LNCaP clone FGC (cell line): ENCODE results near the gene HIF3A.

ENCODE experiments used
- DNase-seq: peaks from one replicate; pipeline ENCODE4 v3.0.0-alpha.2; 2011; ENCODE audit warnings: low read depth
- H3K4me3 ChIP-seq: 2 replicates; pipeline ENCODE4 v1.5.1; 2011; ENCODE audit warnings: mild to moderate bottlenecking, low read depth, low read length, control low read depth
- CTCF ChIP-seq: IDR thresholded peaks from 2 replicates; pipeline ENCODE4 v1.5.1; 2012; ENCODE audit warnings: mild to moderate bottlenecking; ENCODE audit not compliant: control insufficient read depth, insufficient read depth; ENCODE audit errors: extremely low read depth

Gene HIF3A

DNA sequence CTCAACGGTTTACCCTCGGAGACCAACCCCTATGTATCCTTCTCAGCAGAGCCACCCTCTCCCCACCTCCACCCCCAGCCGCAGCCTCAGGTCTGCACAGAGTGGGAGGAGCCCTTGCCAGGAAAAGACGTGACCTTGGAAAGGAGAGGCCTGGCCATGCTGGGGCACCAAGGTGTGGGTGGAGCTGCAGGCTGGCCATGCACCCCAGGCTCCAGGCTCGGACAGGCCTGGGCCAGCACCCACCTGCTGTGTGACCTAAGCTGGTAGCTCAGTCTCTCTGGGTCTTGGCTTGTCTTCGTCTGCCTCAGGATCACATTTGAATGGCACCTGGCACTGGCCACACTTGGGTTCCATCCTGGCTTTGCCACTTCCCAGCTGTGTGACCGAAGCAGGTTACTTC, 87.0 kb downstream of the HIF3A start:
- no peak for TF ChIP-seq CTCF
- H3K4me3 ChIP-seq = no peak overlapping the region
- DNase-seq = no peak

DNA sequence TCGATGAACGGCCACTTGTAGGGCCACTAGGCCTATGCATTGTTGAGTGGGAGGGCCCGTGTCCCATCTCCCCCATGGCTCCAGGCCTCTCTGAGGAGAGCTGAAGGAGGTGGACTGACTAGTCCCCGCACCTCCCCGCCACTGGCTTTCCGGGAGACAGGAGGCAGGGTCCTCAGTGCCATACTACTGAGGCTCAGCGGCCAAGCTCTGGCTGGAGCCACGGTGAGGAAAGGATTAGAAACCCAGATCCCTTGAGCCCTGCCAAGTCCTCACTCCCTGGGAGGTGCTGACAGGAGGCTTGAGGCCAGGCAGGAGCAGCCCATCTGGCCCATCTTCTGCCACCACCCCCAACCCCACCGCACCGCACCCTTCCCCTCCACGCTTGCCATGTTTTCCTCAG, 87.6 kb downstream of the HIF3A start:
- no peak for TF ChIP-seq CTCF
- no peak overlapping the region for H3K4me3 ChIP-seq
- no peak for DNase-seq

- no peak for TF ChIP-seq CTCF
- DNase-seq = no peak
- no peak overlapping the region for H3K4me3 ChIP-seq
Observed at GRCh38 chr19:46385636-46386035, 88.8 kb downstream of the HIF3A start.

DNA sequence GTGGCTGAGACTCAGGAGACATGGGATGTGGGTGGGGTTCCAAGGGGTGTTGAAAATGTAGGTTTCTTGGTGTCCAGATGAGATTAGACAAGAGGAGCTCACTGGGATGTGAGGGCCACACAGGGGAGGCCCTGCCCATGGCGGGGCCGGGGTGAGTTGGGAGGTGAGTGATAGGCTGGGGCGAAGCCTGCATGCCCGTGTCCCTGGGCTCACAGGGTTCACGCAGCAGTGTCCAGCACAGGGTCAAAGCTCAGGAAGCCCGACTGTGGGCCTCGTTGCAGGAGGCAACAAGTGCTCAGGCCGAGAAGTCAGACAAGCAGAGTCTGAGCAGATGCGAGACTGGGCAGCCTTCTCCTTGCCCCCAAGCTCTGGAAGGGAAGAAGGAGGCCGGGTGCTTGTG, 89.3 kb downstream of the HIF3A start:
- TF ChIP-seq CTCF = no peak
- no peak overlapping the region for H3K4me3 ChIP-seq
- no peak for DNase-seq

DNA sequence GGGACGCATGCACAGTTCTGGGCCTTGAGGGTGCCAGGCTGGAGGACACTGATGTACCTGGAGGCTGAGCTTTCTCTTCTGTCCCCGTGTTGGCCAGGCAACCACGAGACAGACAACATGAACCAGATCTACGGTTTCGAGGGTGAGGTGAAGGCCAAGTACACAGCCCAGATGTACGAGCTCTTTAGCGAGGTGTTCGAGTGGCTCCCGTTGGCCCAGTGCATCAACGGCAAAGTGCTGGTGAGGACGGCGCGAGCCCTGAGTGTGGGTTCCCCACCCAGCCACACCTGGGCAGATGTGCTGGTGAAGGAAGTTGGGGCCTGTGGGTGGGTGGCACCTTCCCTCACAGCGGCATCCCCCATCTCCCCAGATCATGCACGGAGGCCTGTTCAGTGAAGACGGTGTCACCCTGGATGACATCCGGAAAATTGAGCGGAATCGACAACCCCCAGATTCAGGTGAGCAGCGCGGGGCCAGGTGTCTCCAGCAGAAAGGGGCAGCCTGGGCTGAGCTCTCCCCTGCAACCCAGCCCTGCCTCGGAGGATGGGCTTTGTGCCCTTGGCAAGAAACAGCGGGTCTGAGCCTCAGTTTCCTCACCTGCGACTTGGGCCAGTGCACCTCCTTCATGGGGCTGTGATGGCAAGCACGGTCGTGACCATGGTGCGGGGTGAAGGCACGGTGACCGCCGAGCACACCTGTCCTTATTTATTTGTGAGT, 90.3 kb downstream of the HIF3A start:
- TF ChIP-seq CTCF = no peak
- DNase-seq = no peak
- H3K4me3 ChIP-seq = no peak overlapping the region

DNA sequence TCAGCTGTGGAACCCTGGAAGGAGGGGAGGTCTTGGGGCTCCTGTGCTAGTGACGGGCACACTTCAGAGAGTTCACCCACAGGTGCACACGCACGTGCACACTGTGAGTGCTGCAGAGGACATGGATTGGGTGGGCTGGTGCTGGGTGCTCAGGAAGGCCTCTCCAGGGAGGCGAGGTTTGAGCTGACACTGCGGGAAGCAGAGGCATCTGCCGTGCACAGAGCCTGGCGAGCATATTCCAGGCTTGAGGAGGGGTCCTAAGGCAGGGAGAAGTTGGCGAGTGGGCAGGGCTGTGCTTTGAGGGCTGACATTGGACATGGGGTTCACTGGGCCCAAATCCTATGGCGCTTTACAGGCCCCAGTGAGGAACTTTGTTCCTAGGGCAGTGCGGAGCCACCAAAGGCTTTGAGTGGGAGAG, 90.9 kb downstream of the HIF3A start:
- no peak overlapping the region for H3K4me3 ChIP-seq
- TF ChIP-seq CTCF = no peak
- no peak for DNase-seq
